WI38 (cell line): Measurements from ENCODE around the gene RSRC1.
"Not testable (repeated sequence)": the region's sequence is repeated elsewhere in the genome, so short reads cannot be mapped to it uniquely, and the experiment has no call there.

Experiments used
- H3K4me3 ChIP-seq: 2 replicates; pipeline ENCODE4 v1.5.1; 2011; ENCODE audit warnings: low read depth, mild to moderate bottlenecking, control low read depth, low read length
- CTCF ChIP-seq: IDR thresholded peaks from 2 replicates; pipeline ENCODE4 v1.5.1; 2012; ENCODE audit warnings: low read depth, mild to moderate bottlenecking, control low read depth, low read length

The RSRC1 gene

GRCh38 chr3:158540066-158540465, 430.2 kb downstream of the RSRC1 start:
- H3K4me3 ChIP-seq = no peak overlapping the region
- TF ChIP-seq CTCF = no peak

- no peak for TF ChIP-seq CTCF
Measured at GRCh38 chr3:158548691-158549090, 438.8 kb downstream of the RSRC1 start.

GRCh38 chr3:158549938-158550337, 440.0 kb downstream of the RSRC1 start:
- not testable (repeated sequence) for H3K4me3 ChIP-seq

More at GRCh38 chr3:158548691-158549090, 438.8 kb downstream of the RSRC1 start:
- no peak overlapping the region for H3K4me3 ChIP-seq

- no peak for TF ChIP-seq CTCF
- no peak overlapping the region for H3K4me3 ChIP-seq
Measured at GRCh38 chr3:158552124-158552523, 442.2 kb downstream of the RSRC1 start.

- H3K4me3 ChIP-seq = no peak overlapping the region
- no peak for TF ChIP-seq CTCF
Measured at GRCh38 chr3:158559504-158559903, 449.6 kb downstream of the RSRC1 start.

GRCh38 chr3:158560979-158561378, 451.1 kb downstream of the RSRC1 start:
- no peak overlapping the region for H3K4me3 ChIP-seq
- no peak for TF ChIP-seq CTCF

- H3K4me3 ChIP-seq = no peak overlapping the region
- no peak for TF ChIP-seq CTCF
Measured at GRCh38 chr3:158562674-158563073, 452.8 kb downstream of the RSRC1 start.

- no peak overlapping the region for H3K4me3 ChIP-seq
- TF ChIP-seq CTCF = no peak
Measured at GRCh38 chr3:158563076-158563475, 453.2 kb downstream of the RSRC1 start.
